A549 (cell line): ENCODE measurements around the gene PLA2G4F. TPM values are rescaled to one million over a fixed set of nuclear protein-coding genes. Genes with fewer than 3 reads are reported as not detected.

Experiments used
- ATAC-seq, 2 experiments: fragments of 200-7000 bp in 1 of 2; fragments of >200 bp in 1 of 2; cut with Nextera tagmentation in 1 of 2; cut with Tn5 transposase in 1 of 2; 3 replicates each; pipeline versions ENCODE4 v1.8.0 to v1.9.1; 2018 to 2020; ENCODE audit warnings: mild to moderate bottlenecking in 1 of 2, moderate library complexity in 1 of 2
- CTCF ChIA-PET: fragments of 300-600 bp; sonication (Branson Sonifier 250); formaldehyde crosslinking; extraction: SDS; loops from one replicate; lab custom pipeline; 2021; ENCODE audit warnings: antibody characterized with exemption, inconsistent platforms; lab: Yijun Ruan, JAX
- POLR2A ChIA-PET: fragments of 350-600 bp; formaldehyde crosslinking; extraction: SDS; loops from one replicate; lab custom pipeline; 2021; ENCODE audit warnings: antibody characterized with exemption, inconsistent platforms; lab: Yijun Ruan, JAX
- DNase-seq, 2 experiments: peaks; one replicate each; pipeline versions ENCODE4 v3.0.0 to v3.0.0-alpha.2; 2011 to 2016; ENCODE audit warnings: low read depth in 1 of 2, low spot score in 1 of 2
- FAIRE-seq: peaks from 2 replicates; lab custom pipeline; 2011; peaks lifted over from hg19 to GRCh38; lab: Jason Lieb, UNC
- H3K27ac ChIP-seq, 2 experiments: fragments of >200 bp; sonication (Bioruptor Twin); formaldehyde crosslinking; 3 replicates each; pipeline ENCODE4 v1.5.1; 2016 to 2017
- H3K4me1 ChIP-seq: fragments of >200 bp; sonication (Bioruptor Twin); formaldehyde crosslinking; 3 replicates; pipeline ENCODE4 v1.6.1; 2016
- H3K4me2 ChIP-seq: fragments of >200 bp; sonication (Bioruptor Twin); formaldehyde crosslinking; 3 replicates; pipeline ENCODE4 v1.6.1; 2016
- H3K4me3 ChIP-seq: fragments of >200 bp; sonication (Bioruptor Twin); formaldehyde crosslinking; 3 replicates; pipeline ENCODE4 v1.5.1; 2016
- H3K9me3 ChIP-seq: fragments of >200 bp; sonication (Bioruptor Twin); formaldehyde crosslinking; 3 replicates; pipeline ENCODE4 v1.6.1; 2016
- BCL3 ChIP-seq: fragments of >200 bp; sonication (Bioruptor Twin); formaldehyde crosslinking; IDR thresholded peaks from 3 replicates; pipeline ENCODE4 v1.6.1; 2016
- CBX2 ChIP-seq: fragments of 200-600 bp; sonication (generic); IDR thresholded peaks from 2 replicates; pipeline ENCODE4 v1.6.1; 2016; ENCODE audit warnings: low read depth, mild to moderate bottlenecking, borderline replicate concordance
- CBX8 ChIP-seq: fragments of 200-600 bp; sonication (generic); IDR thresholded peaks from 2 replicates; pipeline ENCODE4 v1.6.1; 2016
- CHD2 ChIP-seq: fragments of 150-350 bp; IDR thresholded peaks from 2 replicates; pipeline ENCODE4 v1.6.1; 2014; ENCODE audit warnings: low read length; ENCODE audit not compliant: partially characterized antibody
- EHMT2 ChIP-seq: fragments of 200-600 bp; sonication (generic); IDR thresholded peaks from 2 replicates; pipeline ENCODE4 v1.6.1; 2016; ENCODE audit warnings: antibody characterized with exemption, low read depth, mild to moderate bottlenecking, moderate library complexity
- FOSB ChIP-seq: fragments of 250-450 bp; sonication (Bioruptor Pico); IDR thresholded peaks from 2 replicates; pipeline ENCODE4 v1.5.0; 2020; ENCODE audit warnings: mild to moderate bottlenecking, moderate library complexity
- HDAC2 ChIP-seq: fragments of 200-600 bp; sonication (generic); IDR thresholded peaks from 2 replicates; pipeline ENCODE4 v1.6.1; 2016
- HEYL ChIP-seq: fragments of 250-450 bp; sonication (Bioruptor Pico); IDR thresholded peaks from 2 replicates; pipeline ENCODE4 v1.8.0; 2021; ENCODE audit warnings: mild to moderate bottlenecking, moderate library complexity
- HOXB13 ChIP-seq: fragments of 250-450 bp; sonication (Bioruptor Pico); IDR thresholded peaks from 2 replicates; pipeline ENCODE4 v1.5.0; 2020; ENCODE audit warnings: low read depth, mild to moderate bottlenecking, moderate library complexity
- HOXB5 ChIP-seq: fragments of 250-450 bp; sonication (Bioruptor Pico); IDR thresholded peaks from 2 replicates; pipeline ENCODE4 v1.5.0; 2020; ENCODE audit warnings: mild to moderate bottlenecking, moderate library complexity
- JUNB ChIP-seq: fragments of >200 bp; sonication (Bioruptor Twin); formaldehyde crosslinking; IDR thresholded peaks from 2 replicates; pipeline ENCODE4 v1.6.1; 2016
- KDM5A ChIP-seq: fragments of 200-600 bp; sonication (generic); IDR thresholded peaks from 2 replicates; pipeline ENCODE4 v1.6.1; 2016; ENCODE audit warnings: antibody characterized with exemption, mild to moderate bottlenecking
- MAZ ChIP-seq: fragments of 150-350 bp; IDR thresholded peaks from 2 replicates; pipeline ENCODE4 v1.6.1; 2014; ENCODE audit warnings: antibody characterized with exemption, low read depth, low read length, borderline replicate concordance
- NR3C1 ChIP-seq: fragments of >200 bp; sonication (Bioruptor Twin); formaldehyde crosslinking; IDR thresholded peaks from 3 replicates; pipeline ENCODE4 v1.6.1; 2017
- POLR2AphosphoS2 ChIP-seq: conservative IDR thresholded peaks from 2 replicates; pipeline ENCODE4 v1.6.1; 2012; ENCODE audit warnings: low read length, improper control_type of control experiment, inconsistent platforms
- RAD21 ChIP-seq, 2 experiments: fragments of >200 bp in 1 of 2; sonication (Bioruptor Twin) in 1 of 2; formaldehyde crosslinking in 1 of 2; IDR thresholded peaks in 1 of 2; conservative IDR thresholded peaks in 1 of 2; 2 replicates in 1 of 2; 3 replicates in 1 of 2; pipeline ENCODE4 v1.6.1; 2012 to 2018; ENCODE audit warnings: inconsistent platforms in 1 of 2
- RNF2 ChIP-seq: fragments of 200-600 bp; sonication (generic); IDR thresholded peaks from 2 replicates; pipeline ENCODE4 v1.6.1; 2016; ENCODE audit warnings: low read depth, mild to moderate bottlenecking, antibody characterized with exemption, moderate library complexity, borderline replicate concordance
- SMC3 ChIP-seq: fragments of >200 bp; sonication (Bioruptor Twin); formaldehyde crosslinking; IDR thresholded peaks from 3 replicates; pipeline ENCODE4 v1.6.1; 2018; ENCODE audit warnings: inconsistent platforms
- WGBS: methylation state at CpG from one replicate; pipeline ENCODE4 v1.1.6; 2017; ENCODE audit errors: missing lambda C conversion rate; 5-methylcytosine and 5-hydroxymethylcytosine counted together
- polyA plus RNA-seq, 4 experiments: library from polyadenylated mRNA; depleted of rRNA in 3 of 4; stranded (reverse); fragments of >200 nt; fragmentation: RNase III in 1 of 4; extraction: RNeasy Plus Mini Kit Qiagen cat#74134 plus additional on column Dnase treatment in 1 of 4; gene quantifications; 2 replicates in 3 of 4; 3 replicates in 1 of 4; pipeline ENCODE4 v1.2.3, GENCODE V29; 2011 to 2017
- TF ChIP-seq, protein P1 (sequence below): fragments of 200-600 bp; sonication (generic); IDR thresholded peaks from 2 replicates; pipeline ENCODE4 v1.6.1; 2016; ENCODE audit warnings: antibody characterized with exemption, mild to moderate bottlenecking, moderate library complexity
- TF ChIP-seq, protein P2 (sequence below): IDR thresholded peaks from 2 replicates; pipeline ENCODE4 v1.6.1; 2012
- TF ChIP-seq, protein P3 (sequence below): fragments of 250-450 bp; sonication (Bioruptor Pico); IDR thresholded peaks from 2 replicates; pipeline ENCODE4 v1.5.0; 2020; ENCODE audit warnings: low read depth, mild to moderate bottlenecking, moderate library complexity
- TF ChIP-seq, protein P4 (sequence below): fragments of 250-450 bp; sonication (Bioruptor Pico); IDR thresholded peaks from 2 replicates; pipeline ENCODE4 v1.5.0; 2021; ENCODE audit warnings: mild to moderate bottlenecking, moderate library complexity, borderline replicate concordance
- TF ChIP-seq, protein P5 (sequence below): IDR thresholded peaks from 2 replicates; pipeline ENCODE4 v1.6.1; 2012; ENCODE audit warnings: low read depth, borderline replicate concordance
- TF ChIP-seq, protein P6 (sequence below): IDR thresholded peaks from 2 replicates; pipeline ENCODE4 v1.6.1; 2012

The PLA2G4F gene
- polyA plus RNA-seq, 2 of the 4 experiments (the other 2 are of a cell fraction), result not detected

GRCh38 chr15:42138411-42138810, 18.0 kb downstream of the PLA2G4F start:
- ATAC-seq, result no peak
- DNase-seq, result no peak
- CTCF ChIA-PET, result interaction anchor here (0.8 to 3.4 kb wide), 21 partner anchors 9 to 209 kb away, joined by 3 to 37 read pairs (median 5); partner anchors contain the start of gene PLA2G4F
- no peak overlapping the region for H3K4me2 ChIP-seq
- WGBS, result 5% methylated on average over 4 of the region's 4 CpGs
- no peak overlapping the region for H3K4me3 ChIP-seq
- TF ChIP-seq, protein P1, sequence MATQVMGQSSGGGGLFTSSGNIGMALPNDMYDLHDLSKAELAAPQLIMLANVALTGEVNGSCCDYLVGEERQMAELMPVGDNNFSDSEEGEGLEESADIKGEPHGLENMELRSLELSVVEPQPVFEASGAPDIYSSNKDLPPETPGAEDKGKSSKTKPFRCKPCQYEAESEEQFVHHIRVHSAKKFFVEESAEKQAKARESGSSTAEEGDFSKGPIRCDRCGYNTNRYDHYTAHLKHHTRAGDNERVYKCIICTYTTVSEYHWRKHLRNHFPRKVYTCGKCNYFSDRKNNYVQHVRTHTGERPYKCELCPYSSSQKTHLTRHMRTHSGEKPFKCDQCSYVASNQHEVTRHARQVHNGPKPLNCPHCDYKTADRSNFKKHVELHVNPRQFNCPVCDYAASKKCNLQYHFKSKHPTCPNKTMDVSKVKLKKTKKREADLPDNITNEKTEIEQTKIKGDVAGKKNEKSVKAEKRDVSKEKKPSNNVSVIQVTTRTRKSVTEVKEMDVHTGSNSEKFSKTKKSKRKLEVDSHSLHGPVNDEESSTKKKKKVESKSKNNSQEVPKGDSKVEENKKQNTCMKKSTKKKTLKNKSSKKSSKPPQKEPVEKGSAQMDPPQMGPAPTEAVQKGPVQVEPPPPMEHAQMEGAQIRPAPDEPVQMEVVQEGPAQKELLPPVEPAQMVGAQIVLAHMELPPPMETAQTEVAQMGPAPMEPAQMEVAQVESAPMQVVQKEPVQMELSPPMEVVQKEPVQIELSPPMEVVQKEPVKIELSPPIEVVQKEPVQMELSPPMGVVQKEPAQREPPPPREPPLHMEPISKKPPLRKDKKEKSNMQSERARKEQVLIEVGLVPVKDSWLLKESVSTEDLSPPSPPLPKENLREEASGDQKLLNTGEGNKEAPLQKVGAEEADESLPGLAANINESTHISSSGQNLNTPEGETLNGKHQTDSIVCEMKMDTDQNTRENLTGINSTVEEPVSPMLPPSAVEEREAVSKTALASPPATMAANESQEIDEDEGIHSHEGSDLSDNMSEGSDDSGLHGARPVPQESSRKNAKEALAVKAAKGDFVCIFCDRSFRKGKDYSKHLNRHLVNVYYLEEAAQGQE, result no peak
- TF ChIP-seq, protein P2, sequence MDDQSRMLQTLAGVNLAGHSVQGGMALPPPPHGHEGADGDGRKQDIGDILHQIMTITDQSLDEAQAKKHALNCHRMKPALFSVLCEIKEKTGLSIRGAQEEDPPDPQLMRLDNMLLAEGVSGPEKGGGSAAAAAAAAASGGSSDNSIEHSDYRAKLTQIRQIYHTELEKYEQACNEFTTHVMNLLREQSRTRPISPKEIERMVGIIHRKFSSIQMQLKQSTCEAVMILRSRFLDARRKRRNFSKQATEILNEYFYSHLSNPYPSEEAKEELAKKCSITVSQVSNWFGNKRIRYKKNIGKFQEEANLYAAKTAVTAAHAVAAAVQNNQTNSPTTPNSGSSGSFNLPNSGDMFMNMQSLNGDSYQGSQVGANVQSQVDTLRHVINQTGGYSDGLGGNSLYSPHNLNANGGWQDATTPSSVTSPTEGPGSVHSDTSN, result no peak
- no peak for TF ChIP-seq POLR2AphosphoS2
- TF ChIP-seq, protein P3, sequence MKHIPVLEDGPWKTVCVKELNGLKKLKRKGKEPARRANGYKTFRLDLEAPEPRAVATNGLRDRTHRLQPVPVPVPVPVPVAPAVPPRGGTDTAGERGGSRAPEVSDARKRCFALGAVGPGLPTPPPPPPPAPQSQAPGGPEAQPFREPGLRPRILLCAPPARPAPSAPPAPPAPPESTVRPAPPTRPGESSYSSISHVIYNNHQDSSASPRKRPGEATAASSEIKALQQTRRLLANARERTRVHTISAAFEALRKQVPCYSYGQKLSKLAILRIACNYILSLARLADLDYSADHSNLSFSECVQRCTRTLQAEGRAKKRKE (CRISPR knock-in tag), result no peak
- no peak for TF ChIP-seq HOXB13 (CRISPR knock-in tag)
- no peak for TF ChIP-seq HOXB5
- no peak for TF ChIP-seq RNF2
- TF ChIP-seq HEYL (CRISPR knock-in tag), result no peak
- TF ChIP-seq SMC3, result no peak
- TF ChIP-seq CBX8, result no peak
- POLR2A ChIA-PET, result no interaction called here
- H3K4me1 ChIP-seq, result peaks cover 25% of the 10 kb centered on the region
- H3K9me3 ChIP-seq, result no peaks in the 10 kb centered on the region
- FAIRE-seq, result no peak
- no peak overlapping the region for H3K27ac ChIP-seq

DNA sequence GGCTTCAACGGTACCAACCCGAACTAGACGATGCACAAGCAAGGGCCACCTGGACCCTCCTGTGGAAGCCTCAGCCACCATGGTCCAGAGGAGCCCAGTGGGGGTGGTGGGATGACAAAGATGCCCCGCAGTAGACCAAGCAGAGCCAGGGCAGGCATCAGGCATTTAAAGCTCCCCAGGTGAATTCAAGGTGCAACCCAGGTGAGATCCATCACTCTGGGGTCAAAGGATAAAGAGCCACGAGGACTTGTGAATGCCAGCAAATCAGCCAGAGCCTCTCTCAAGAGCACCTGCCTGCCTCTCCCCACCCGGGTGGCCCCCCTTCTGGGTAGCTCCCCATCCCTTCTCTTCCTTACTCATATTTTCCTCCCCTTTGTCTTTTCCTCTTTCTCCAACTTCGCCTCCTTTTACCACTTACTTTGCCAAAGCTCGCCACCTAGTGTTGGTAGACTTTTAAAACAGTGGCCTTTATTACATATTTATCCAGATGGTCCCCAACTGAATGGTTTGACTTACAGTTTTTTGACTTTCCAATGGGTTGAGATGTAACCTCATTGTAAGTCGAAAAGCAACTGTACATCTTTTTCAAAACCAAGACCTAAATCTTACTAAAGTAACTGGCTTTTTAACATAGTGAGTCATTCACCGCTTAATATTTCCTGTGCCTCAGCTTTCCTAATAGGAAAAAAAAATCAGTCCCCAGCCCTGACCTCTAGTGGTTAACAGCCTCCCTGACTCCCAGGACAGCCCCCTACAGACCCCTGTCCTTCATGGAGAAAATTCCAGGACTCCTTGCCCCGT, 18.8 kb downstream of the PLA2G4F start:
- FAIRE-seq, result no peak
- WGBS, result 34% methylated on average over 11 of the region's 11 CpGs
- POLR2A ChIA-PET, result interaction anchor here (0.6 kb wide), 1 partner anchor 63 kb away, joined by 3 read pairs; no protein-coding TSS in a partner anchor
- TF ChIP-seq, protein P4, sequence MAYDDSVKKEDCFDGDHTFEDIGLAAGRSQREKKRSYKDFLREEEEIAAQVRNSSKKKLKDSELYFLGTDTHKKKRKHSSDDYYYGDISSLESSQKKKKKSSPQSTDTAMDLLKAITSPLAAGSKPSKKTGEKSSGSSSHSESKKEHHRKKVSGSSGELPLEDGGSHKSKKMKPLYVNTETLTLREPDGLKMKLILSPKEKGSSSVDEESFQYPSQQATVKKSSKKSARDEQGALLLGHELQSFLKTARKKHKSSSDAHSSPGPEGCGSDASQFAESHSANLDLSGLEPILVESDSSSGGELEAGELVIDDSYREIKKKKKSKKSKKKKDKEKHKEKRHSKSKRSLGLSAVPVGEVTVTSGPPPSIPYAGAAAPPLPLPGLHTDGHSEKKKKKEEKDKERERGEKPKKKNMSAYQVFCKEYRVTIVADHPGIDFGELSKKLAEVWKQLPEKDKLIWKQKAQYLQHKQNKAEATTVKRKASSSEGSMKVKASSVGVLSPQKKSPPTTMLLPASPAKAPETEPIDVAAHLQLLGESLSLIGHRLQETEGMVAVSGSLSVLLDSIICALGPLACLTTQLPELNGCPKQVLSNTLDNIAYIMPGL, result no peak
- no peak for TF ChIP-seq KDM5A
- TF ChIP-seq, protein P5, sequence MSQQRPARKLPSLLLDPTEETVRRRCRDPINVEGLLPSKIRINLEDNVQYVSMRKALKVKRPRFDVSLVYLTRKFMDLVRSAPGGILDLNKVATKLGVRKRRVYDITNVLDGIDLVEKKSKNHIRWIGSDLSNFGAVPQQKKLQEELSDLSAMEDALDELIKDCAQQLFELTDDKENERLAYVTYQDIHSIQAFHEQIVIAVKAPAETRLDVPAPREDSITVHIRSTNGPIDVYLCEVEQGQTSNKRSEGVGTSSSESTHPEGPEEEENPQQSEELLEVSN, result no peak
- no peak for TF ChIP-seq BCL3
- TF ChIP-seq HOXB13 (CRISPR knock-in tag), result no peak
- TF ChIP-seq NR3C1, result no peak
- no peak for TF ChIP-seq HDAC2
- TF ChIP-seq CBX2, result no peak
- no peak for TF ChIP-seq CHD2
- TF ChIP-seq, protein P6, sequence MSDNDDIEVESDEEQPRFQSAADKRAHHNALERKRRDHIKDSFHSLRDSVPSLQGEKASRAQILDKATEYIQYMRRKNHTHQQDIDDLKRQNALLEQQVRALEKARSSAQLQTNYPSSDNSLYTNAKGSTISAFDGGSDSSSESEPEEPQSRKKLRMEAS, result no peak
- no peak for TF ChIP-seq MAZ
- no peak for TF ChIP-seq JUNB
- no peak for TF ChIP-seq FOSB (CRISPR knock-in tag)
- peak; percentile 60 to 64 for TF ChIP-seq RAD21 (conservative IDR thresholded peaks at IDR 0.05 in 1 of 2, IDR thresholded peaks at IDR 0.05 in 1 of 2)
- no peak for TF ChIP-seq EHMT2

More for the DNA sequence above, 18.8 kb downstream of the PLA2G4F start:
- ATAC-seq, result peak; percentile 68 to 77; a peak in 4 of 6 replicates
- H3K27ac ChIP-seq, result no peak overlapping the region
- no peak overlapping the region for H3K4me3 ChIP-seq
- DNase-seq, result peak; percentile 43 to 47
- CTCF ChIA-PET, result interaction anchor here (0.6 to 3.4 kb wide), 28 partner anchors 10 to 1395 kb away, joined by 3 to 37 read pairs (median 4); partner anchors contain the start of gene PLA2G4F
- H3K4me2 ChIP-seq, result no peak overlapping the region
- H3K4me1 ChIP-seq, result peaks cover 25% of the 10 kb centered on the region
- no peaks in the 10 kb centered on the region for H3K9me3 ChIP-seq
